Stimulated activated memory B cell treated with anti-CD40 and anti-IgM and Interleukin-4, amounts not matched to agents 10 μg/mL and 1 μg/mL and 100 μg/mL, for 72 hours (primary cell): ENCODE results near the gene AHRR.
"Not testable (repeated sequence)": the region's sequence is repeated elsewhere in the genome, so short reads cannot be mapped to it uniquely, and the experiment has no call there.

ENCODE experiments used
- ATAC-seq: fragments of 150-1000 bp; cut with Tn5 transposase; 2 replicates; pipeline ENCODE4 v1.10.0; 2021
- H3K27ac Mint-ChIP-seq: one replicate; pipeline ENCODE4 v1.8.0; 2022; ENCODE audit warnings: mild to moderate bottlenecking, mixed read lengths
- H3K27me3 Mint-ChIP-seq: one replicate; pipeline ENCODE4 v1.8.0; 2022; ENCODE audit warnings: mixed read lengths
- H3K36me3 Mint-ChIP-seq: one replicate; pipeline ENCODE4 v1.8.0; 2022; ENCODE audit warnings: mixed read lengths
- H3K4me1 Mint-ChIP-seq: one replicate; pipeline ENCODE4 v1.8.0; 2022; ENCODE audit warnings: mixed read lengths
- H3K4me3 Mint-ChIP-seq: one replicate; pipeline ENCODE4 v1.8.0; 2022; ENCODE audit warnings: mild to moderate bottlenecking, moderate library complexity, mixed read lengths
- H3K9me3 Mint-ChIP-seq: one replicate; pipeline ENCODE4 v1.8.0; 2022; ENCODE audit warnings: mixed read lengths

AHRR gene

DNA sequence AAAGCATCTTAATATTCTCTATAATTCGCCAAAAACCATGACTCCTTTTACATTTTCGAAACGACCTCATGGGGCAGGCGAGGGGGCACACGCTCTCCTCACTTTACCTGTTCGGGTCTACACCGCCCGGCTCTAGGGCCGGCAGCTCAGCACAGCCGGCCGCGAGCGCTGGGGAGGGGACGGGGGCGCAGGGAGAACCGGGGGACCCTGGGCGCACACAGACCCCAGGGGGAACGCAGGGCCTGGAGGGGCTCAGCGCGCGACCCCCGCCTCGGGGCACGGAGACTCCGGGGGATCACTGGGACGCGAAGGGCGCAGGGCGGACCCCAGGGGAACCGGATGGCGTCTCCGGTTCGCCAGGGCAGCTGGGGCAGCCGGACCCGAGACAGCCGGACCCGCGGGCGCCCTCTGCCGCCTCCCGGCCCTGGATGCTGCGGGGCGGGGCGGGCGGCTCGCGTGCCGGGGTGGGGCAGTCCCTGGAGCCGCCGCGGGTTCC is at the start of gene AHRR:
Gene AHRR (plus strand): TSS at position 485 of the 496 bp plus-strand sequence. CDS start 22,189 bp downstream, outside the sequence.
- Mint-ChIP-seq H3K36me3 (peaks cover 29% of the 10 kb centered on the region), H3K27me3 (peaks cover 54% of the 10 kb centered on the region), H3K4me1 (peaks cover 49% of the 10 kb centered on the region), H3K9me3 (peaks cover 2% of the 10 kb centered on the region), H3K4me3 (peak within 1 kb of the TSS; percentile 84), H3K27ac (peak within 1 kb of the TSS; percentile 88)
- ATAC-seq, result peak; percentile 68

- not testable (repeated sequence) for H3K9me3 Mint-ChIP-seq, H3K27me3 Mint-ChIP-seq
- peak; percentile 47 for ATAC-seq
- Mint-ChIP-seq H3K36me3 (peaks cover 37% of the 10 kb centered on the region), H3K4me1 (peaks cover 42% of the 10 kb centered on the region), H3K4me3 (peak overlapping the region; percentile 90), H3K27ac (peak overlapping the region; percentile 93)
Measured at GRCh38 chr5:271828-272167, 49.7 kb upstream of the AHRR start.

GRCh38 chr5:273091-273490 is 48.4 kb upstream of the AHRR start:
- H3K4me1 Mint-ChIP-seq, result peaks cover 42% of the 10 kb centered on the region
- not testable (repeated sequence) for H3K27me3 Mint-ChIP-seq, H3K9me3 Mint-ChIP-seq, ATAC-seq, H3K27ac Mint-ChIP-seq
- peaks cover 32% of the 10 kb centered on the region for H3K36me3 Mint-ChIP-seq
- H3K4me3 Mint-ChIP-seq, result peak overlapping the region; percentile 90

DNA sequence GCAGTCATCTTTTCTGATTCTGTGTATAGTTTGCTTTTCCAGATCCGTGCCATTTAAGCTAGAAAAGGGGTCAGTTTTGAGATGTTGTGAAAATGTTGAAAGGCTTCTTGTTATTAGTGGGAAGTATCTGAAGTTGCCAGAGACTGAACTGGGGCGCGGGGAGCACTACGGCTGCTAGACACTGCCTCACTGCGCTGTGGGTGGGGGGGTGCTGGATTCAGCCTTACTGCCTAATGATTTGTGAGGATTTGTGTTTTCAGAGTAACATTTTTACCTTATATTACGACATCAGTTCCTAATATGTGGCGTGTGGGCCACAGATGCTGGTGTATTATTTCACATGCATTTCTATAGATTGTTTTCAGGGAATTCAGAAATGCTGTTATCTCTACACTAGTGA is 48.0 kb upstream of the AHRR start:
- not testable (repeated sequence) for H3K9me3 Mint-ChIP-seq, ATAC-seq, H3K27me3 Mint-ChIP-seq, H3K27ac Mint-ChIP-seq
- H3K4me1 Mint-ChIP-seq, result peaks cover 46% of the 10 kb centered on the region
- H3K4me3 Mint-ChIP-seq, result peak overlapping the region; percentile 90
- H3K36me3 Mint-ChIP-seq, result peaks cover 32% of the 10 kb centered on the region

- not testable (repeated sequence) for H3K4me3 Mint-ChIP-seq, H3K27ac Mint-ChIP-seq, ATAC-seq, H3K27me3 Mint-ChIP-seq, H3K9me3 Mint-ChIP-seq
- Mint-ChIP-seq H3K4me1 (peaks cover 52% of the 10 kb centered on the region), H3K36me3 (peaks cover 34% of the 10 kb centered on the region)
Measured at GRCh38 chr5:274346-274745, 47.2 kb upstream of the AHRR start.

- Mint-ChIP-seq H3K27me3 (no peaks in the 10 kb centered on the region), H3K9me3 (no peaks in the 10 kb centered on the region), H3K4me3 (no peak overlapping the region), H3K36me3 (peaks cover 60% of the 10 kb centered on the region), H3K4me1 (peaks cover 70% of the 10 kb centered on the region), H3K27ac (no peak overlapping the region)
- ATAC-seq, result no peak
Measured at GRCh38 chr5:278646-279045, 42.9 kb upstream of the AHRR start.

DNA sequence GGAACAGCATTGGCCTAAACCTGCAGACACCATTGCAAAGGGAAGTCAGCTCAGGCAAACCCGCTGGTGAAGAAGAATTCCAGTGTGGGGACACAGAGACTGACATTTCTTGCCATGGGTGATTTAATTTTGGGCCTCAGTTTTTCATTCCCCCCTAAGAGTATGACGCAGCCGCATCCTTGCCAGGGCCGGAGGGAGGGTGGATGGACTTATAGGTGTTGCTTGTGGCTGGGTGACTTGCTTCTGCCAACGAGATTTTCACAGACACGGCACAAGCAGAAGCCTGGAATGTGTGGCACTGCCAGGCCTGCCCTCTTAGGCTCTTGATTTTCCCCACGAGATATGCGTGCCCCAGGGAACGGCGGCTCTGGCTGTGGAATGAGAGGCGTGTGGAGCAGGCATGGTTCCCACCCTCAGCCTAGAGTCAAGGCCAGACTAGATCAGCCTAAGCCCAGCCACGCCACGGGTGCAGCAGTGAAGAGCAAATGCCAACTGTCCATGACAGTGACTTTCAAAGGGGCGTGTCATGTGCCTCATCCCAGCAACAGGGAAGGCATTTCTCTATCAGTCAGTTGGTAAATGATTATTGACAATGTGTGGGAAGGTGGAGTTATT is 42.4 kb upstream of the AHRR start:
- ATAC-seq, H3K27ac Mint-ChIP-seq, H3K9me3 Mint-ChIP-seq, H3K4me3 Mint-ChIP-seq, H3K27me3 Mint-ChIP-seq: not testable (repeated sequence)
- Mint-ChIP-seq H3K36me3 (peaks cover 60% of the 10 kb centered on the region), H3K4me1 (peaks cover 71% of the 10 kb centered on the region)

GRCh38 chr5:285991-286557 is 35.4 kb upstream of the AHRR start:
- ATAC-seq, result no peak
- no peaks in the 10 kb centered on the region for H3K9me3 Mint-ChIP-seq
- H3K4me3 Mint-ChIP-seq, result peak overlapping the region; percentile 8
- H3K27me3 Mint-ChIP-seq, result no peaks in the 10 kb centered on the region
- H3K36me3 Mint-ChIP-seq, result peaks cover 62% of the 10 kb centered on the region
- H3K4me1 Mint-ChIP-seq, result peaks cover 67% of the 10 kb centered on the region
- peak overlapping the region; percentile 70 for H3K27ac Mint-ChIP-seq

GRCh38 chr5:290200-290599 is 31.3 kb upstream of the AHRR start:
- H3K4me1 Mint-ChIP-seq, result peaks cover 47% of the 10 kb centered on the region
- H3K27me3 Mint-ChIP-seq, H3K9me3 Mint-ChIP-seq, ATAC-seq, H3K27ac Mint-ChIP-seq, H3K4me3 Mint-ChIP-seq: not testable (repeated sequence)
- H3K36me3 Mint-ChIP-seq, result peaks cover 50% of the 10 kb centered on the region

GRCh38 chr5:291345-291744 is 30.2 kb upstream of the AHRR start:
- H3K4me1 Mint-ChIP-seq, result peaks cover 35% of the 10 kb centered on the region
- H3K9me3 Mint-ChIP-seq, ATAC-seq, H3K4me3 Mint-ChIP-seq, H3K27me3 Mint-ChIP-seq, H3K27ac Mint-ChIP-seq: not testable (repeated sequence)
- H3K36me3 Mint-ChIP-seq, result peaks cover 45% of the 10 kb centered on the region

DNA sequence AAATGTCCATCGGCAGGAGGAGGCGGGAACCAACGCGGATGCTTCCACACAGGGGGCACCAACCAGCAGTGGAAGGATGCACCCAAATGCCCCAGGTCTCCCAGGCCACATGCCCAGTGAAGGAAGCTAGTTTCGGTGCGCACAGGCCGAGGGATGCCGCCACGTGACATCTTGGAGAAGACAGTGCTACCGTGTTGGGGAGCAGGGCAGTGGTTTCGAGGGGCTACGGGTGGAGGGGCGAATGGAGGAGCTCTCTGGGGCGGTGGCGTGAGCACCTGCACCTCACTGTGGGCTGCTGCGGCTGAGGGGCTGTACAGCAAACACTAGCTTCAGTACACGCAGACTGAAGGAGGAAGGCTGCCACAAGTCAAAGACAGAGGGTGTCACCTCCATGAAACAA is 26.7 kb upstream of the AHRR start:
- ATAC-seq, H3K4me3 Mint-ChIP-seq, H3K27me3 Mint-ChIP-seq, H3K27ac Mint-ChIP-seq, H3K9me3 Mint-ChIP-seq: not testable (repeated sequence)
- Mint-ChIP-seq H3K4me1 (peaks cover 33% of the 10 kb centered on the region), H3K36me3 (peaks cover 41% of the 10 kb centered on the region)

DNA sequence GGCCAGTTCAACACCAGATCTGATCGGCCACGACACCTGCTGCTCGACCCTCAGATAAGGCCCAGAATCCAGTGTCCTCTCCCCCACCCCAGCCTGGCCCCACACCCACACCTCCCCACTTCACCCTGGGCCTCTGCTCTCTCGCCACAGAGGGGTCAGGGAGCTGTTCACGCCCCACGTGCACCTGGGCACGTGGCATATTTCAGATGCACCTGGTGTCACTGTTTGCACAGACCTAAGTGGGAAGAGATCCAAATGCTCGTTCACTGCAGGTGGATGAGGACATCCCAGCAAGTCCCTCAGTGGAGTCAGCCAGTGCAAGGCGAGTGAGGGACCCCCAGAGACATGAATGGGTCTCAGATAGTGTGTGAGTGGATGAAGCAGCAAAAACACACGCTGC is 25.3 kb upstream of the AHRR start:
- Mint-ChIP-seq H3K36me3 (peaks cover 39% of the 10 kb centered on the region), H3K4me1 (peaks cover 30% of the 10 kb centered on the region)
- ATAC-seq, H3K27me3 Mint-ChIP-seq, H3K27ac Mint-ChIP-seq, H3K9me3 Mint-ChIP-seq, H3K4me3 Mint-ChIP-seq: not testable (repeated sequence)

GRCh38 chr5:296954-297353 is 24.6 kb upstream of the AHRR start:
- peak; percentile 45 for ATAC-seq
- Mint-ChIP-seq H3K36me3 (peaks cover 31% of the 10 kb centered on the region), H3K4me1 (peaks cover 30% of the 10 kb centered on the region)
- H3K27ac Mint-ChIP-seq, H3K4me3 Mint-ChIP-seq, H3K9me3 Mint-ChIP-seq, H3K27me3 Mint-ChIP-seq: not testable (repeated sequence)

- H3K4me1 Mint-ChIP-seq, result peaks cover 30% of the 10 kb centered on the region
- not testable (repeated sequence) for H3K4me3 Mint-ChIP-seq, ATAC-seq, H3K27ac Mint-ChIP-seq, H3K27me3 Mint-ChIP-seq, H3K9me3 Mint-ChIP-seq
- peaks cover 26% of the 10 kb centered on the region for H3K36me3 Mint-ChIP-seq
Measured at GRCh38 chr5:297448-297847, 24.1 kb upstream of the AHRR start.

GRCh38 chr5:297991-298736 is 23.4 kb upstream of the AHRR start:
- H3K4me3 Mint-ChIP-seq, H3K27me3 Mint-ChIP-seq, ATAC-seq, H3K27ac Mint-ChIP-seq, H3K9me3 Mint-ChIP-seq: not testable (repeated sequence)
- Mint-ChIP-seq H3K4me1 (peaks cover 30% of the 10 kb centered on the region), H3K36me3 (peaks cover 19% of the 10 kb centered on the region)

DNA sequence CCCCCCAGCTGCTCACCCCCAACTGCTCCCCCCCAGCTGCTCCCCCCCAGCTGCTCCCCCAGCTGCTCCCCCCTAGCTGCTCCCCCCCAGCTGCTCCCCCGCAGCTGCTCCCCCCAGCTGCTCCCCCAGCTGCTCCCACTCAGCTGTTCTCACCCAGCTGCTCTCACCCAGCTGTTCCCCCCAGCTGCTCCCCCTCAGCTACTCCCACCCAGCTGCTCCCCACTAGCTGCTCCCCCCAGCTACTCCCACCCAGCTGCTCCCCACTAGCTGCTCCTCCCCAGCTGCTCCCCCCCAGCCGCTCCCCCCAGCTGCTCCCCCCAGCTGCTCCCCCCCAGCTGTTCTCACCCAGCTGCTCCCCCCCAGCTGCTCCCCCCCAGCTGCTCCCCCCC is 22.8 kb upstream of the AHRR start:
- no peaks in the 10 kb centered on the region for H3K9me3 Mint-ChIP-seq
- H3K27ac Mint-ChIP-seq, result no peak overlapping the region
- no peaks in the 10 kb centered on the region for H3K27me3 Mint-ChIP-seq
- H3K4me3 Mint-ChIP-seq, result no peak overlapping the region
- H3K36me3 Mint-ChIP-seq, result peaks cover 18% of the 10 kb centered on the region
- ATAC-seq, result no peak
- H3K4me1 Mint-ChIP-seq, result peaks cover 30% of the 10 kb centered on the region
